Measurements from ENCODE around the gene ACOT2. TPM values are rescaled to one million over a fixed set of nuclear protein-coding genes. Genes with fewer than 3 reads are reported as not detected.
"Not testable (repeated sequence)": the region's sequence is repeated elsewhere in the genome, so short reads cannot be mapped to it uniquely, and the experiment has no call there.

The ACOT2 gene
- 7.6 TPM for polyA plus RNA-seq (2013, experiment 1 of 2)
- polyA plus RNA-seq (2013, experiment 2 of 2), result 10.2 TPM

GRCh38 chr14:73569185-73569958 is at the start of gene ACOT2:
Gene ACOT2, plus strand, starts transcription at chr14:73569213. Its CDS starts 28 bp downstream, at chr14:73569241.
- H3K27ac ChIP-seq (ENCODE audit: low read depth, low read length), result peak within 1 kb of the TSS; percentile 4; the same call in 1 of the 2 replicates

DNA sequence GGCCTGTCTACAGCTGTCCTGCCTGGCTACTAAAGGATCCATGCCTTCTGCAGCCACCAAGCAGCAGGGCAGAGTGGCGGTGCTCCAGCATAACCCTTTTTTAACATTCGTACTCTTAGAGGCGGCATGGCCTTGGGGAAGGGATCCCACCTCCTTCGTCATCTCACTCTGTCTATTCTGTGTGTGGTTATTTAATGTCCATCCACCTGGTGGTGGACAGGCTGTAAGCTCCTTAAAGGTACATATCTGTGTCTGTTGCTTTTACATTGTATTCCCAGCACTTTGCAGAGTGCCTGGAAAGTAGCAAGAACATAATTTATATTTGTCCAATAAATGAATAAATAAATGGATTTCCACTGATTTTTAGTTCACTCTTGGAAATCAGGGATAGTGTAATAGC is 47.8 kb upstream of the ACOT2 start:
- 97% methylated on average over 4 of the region's 4 CpGs for WGBS
- Histone ChIP-seq H3K9ac (ENCODE audit: low read depth, low read length) (no peak overlapping the region), H3K4me1 (ENCODE audit: insufficient read depth, low read length) (peaks cover 6% of the 10 kb centered on the region), H3K36me3 (ENCODE audit: insufficient read depth, low read length) (no peaks in the 10 kb centered on the region), H3K9me3 (ENCODE audit: insufficient read depth, low read depth, low read length) (no peaks in the 10 kb centered on the region), H3K4me3 (ENCODE audit: low read length) (no peak overlapping the region), H3K27ac (ENCODE audit: low read depth, low read length) (no peak overlapping the region), H3K27me3 (ENCODE audit: insufficient read depth, low read length) (no peaks in the 10 kb centered on the region)

More at GRCh38 chr14:73569185-73569958, at the start of gene ACOT2:
- H3K36me3 ChIP-seq (ENCODE audit: insufficient read depth, low read length); H3K4me1 ChIP-seq (ENCODE audit: insufficient read depth, low read length); H3K9me3 ChIP-seq (ENCODE audit: insufficient read depth, low read depth, low read length): not testable (repeated sequence)
- WGBS, result 1% methylated on average over 83 of the region's 83 CpGs
- Histone ChIP-seq H3K27me3 (ENCODE audit: insufficient read depth, low read length) (peaks cover 22% of the 10 kb centered on the region), H3K9ac (ENCODE audit: low read depth, low read length) (peak within 1 kb of the TSS; percentile 84), H3K4me3 (ENCODE audit: low read length) (peak within 1 kb of the TSS; percentile 49)

- 84% methylated on average over 4 of the region's 4 CpGs for WGBS
- H3K9ac ChIP-seq (ENCODE audit: low read depth, low read length), result no peak overlapping the region
- no peaks in the 10 kb centered on the region for H3K36me3 ChIP-seq (ENCODE audit: insufficient read depth, low read length)
- no peak overlapping the region for H3K4me3 ChIP-seq (ENCODE audit: low read length)
- H3K27me3 ChIP-seq (ENCODE audit: insufficient read depth, low read length), result no peaks in the 10 kb centered on the region
- H3K4me1 ChIP-seq (ENCODE audit: insufficient read depth, low read length), result no peaks in the 10 kb centered on the region
- no peaks in the 10 kb centered on the region for H3K9me3 ChIP-seq (ENCODE audit: insufficient read depth, low read depth, low read length)
- H3K27ac ChIP-seq (ENCODE audit: low read depth, low read length), result no peak overlapping the region
These were observed 44.5 kb upstream of the ACOT2 start for GRCh38 chr14:73524493-73524892.

DNA sequence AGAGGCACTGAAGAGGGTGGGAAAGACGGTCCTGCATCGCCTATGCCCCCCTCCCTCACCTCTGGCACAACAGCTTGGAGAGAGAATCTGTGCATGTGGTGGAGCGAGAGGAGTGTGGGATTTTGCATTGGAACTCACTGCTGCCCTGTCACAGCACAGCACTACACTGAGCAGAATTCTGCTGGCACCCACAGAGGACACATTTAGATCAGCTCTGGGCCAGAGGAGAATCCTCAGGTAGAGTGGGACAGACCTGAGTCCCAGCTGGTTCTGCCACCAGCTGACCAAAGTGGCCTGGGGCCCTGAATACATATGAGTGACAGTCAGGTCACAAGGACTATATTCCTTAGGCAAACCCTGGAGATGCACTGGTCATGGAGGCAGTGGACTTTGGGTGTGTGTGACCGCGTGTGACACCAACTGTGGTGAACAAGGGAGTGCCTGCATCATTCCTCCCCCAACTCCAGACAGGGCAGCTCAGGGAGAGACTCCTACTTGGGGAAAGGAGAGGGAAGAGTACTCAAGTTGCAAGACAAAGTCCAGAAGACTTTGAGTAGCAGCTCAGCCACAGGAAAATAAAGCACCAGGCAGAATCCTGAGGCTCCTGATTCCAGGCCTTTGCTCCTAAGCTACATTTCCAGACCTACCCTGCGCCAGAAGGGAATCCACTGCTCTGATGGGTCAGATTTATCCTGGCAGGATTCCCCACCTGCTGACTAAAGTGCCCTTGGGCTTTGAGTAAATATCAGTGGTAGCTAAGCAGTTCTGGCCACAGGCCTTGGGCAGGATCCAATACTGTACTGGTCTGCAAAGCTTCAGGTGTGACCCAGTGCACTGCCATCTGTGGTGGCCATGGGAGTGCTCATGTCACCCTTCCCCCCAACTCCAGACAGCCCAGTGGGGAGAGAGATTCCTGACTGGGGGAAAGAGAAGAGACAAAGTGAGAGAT is 42.7 kb upstream of the ACOT2 start:
- Histone ChIP-seq H3K27me3 (ENCODE audit: insufficient read depth, low read length) (no peaks in the 10 kb centered on the region), H3K4me1 (ENCODE audit: insufficient read depth, low read length) (no peaks in the 10 kb centered on the region), H3K9me3 (ENCODE audit: insufficient read depth, low read depth, low read length) (no peaks in the 10 kb centered on the region), H3K27ac (ENCODE audit: low read depth, low read length) (no peak overlapping the region), H3K9ac (ENCODE audit: low read depth, low read length) (no peak overlapping the region), H3K36me3 (ENCODE audit: insufficient read depth, low read length) (no peaks in the 10 kb centered on the region), H3K4me3 (ENCODE audit: low read length) (no peak overlapping the region)
- WGBS, result 81% methylated on average over 6 of the region's 6 CpGs

DNA sequence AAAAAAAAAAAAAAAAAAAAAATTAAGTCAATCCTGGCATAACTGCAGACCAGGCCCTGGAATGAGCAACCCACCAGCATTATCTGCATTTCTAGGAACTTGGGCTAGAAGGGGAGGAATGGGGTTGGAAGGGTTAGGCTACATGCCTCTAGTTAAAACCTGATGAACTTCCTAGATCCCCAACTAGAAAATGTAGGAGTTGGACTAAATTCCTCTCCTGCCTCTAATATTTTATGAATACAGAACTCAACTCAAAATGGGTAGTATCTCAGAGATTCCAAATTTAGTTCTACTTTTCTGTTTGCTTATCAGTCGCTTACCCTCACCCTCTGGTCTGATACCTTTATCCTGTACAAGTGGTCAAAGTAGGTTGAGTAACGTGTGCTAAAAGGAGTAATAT is 39.7 kb upstream of the ACOT2 start:
- not testable (repeated sequence) for H3K27ac ChIP-seq (ENCODE audit: low read depth, low read length); H3K4me3 ChIP-seq (ENCODE audit: low read length); H3K9ac ChIP-seq (ENCODE audit: low read depth, low read length); H3K36me3 ChIP-seq (ENCODE audit: insufficient read depth, low read length); H3K27me3 ChIP-seq (ENCODE audit: insufficient read depth, low read length); H3K4me1 ChIP-seq (ENCODE audit: insufficient read depth, low read length); H3K9me3 ChIP-seq (ENCODE audit: insufficient read depth, low read depth, low read length)
- WGBS, result no CpG with 5 or more reads among the region's 2 CpGs

GRCh38 chr14:73531971-73532370 is 37.0 kb upstream of the ACOT2 start:
- H3K4me1 ChIP-seq (ENCODE audit: insufficient read depth, low read length); H3K9ac ChIP-seq (ENCODE audit: low read depth, low read length); H3K36me3 ChIP-seq (ENCODE audit: insufficient read depth, low read length); H3K4me3 ChIP-seq (ENCODE audit: low read length); H3K27me3 ChIP-seq (ENCODE audit: insufficient read depth, low read length); H3K9me3 ChIP-seq (ENCODE audit: insufficient read depth, low read depth, low read length); H3K27ac ChIP-seq (ENCODE audit: low read depth, low read length): not testable (repeated sequence)
- no CpG with 5 or more reads among the region's 3 CpGs for WGBS

- Histone ChIP-seq H3K9ac (ENCODE audit: low read depth, low read length) (peak overlapping the region; percentile 70), H3K4me3 (ENCODE audit: low read length) (peak overlapping the region; percentile 57)
- H3K9me3 ChIP-seq (ENCODE audit: insufficient read depth, low read depth, low read length); H3K27ac ChIP-seq (ENCODE audit: low read depth, low read length); H3K27me3 ChIP-seq (ENCODE audit: insufficient read depth, low read length); H3K4me1 ChIP-seq (ENCODE audit: insufficient read depth, low read length); H3K36me3 ChIP-seq (ENCODE audit: insufficient read depth, low read length): not testable (repeated sequence)
- 1% methylated on average over 73 of the region's 84 CpGs for WGBS
These were observed 31.6 kb upstream of the ACOT2 start for GRCh38 chr14:73537244-73538045.

- H3K27me3 ChIP-seq (ENCODE audit: insufficient read depth, low read length); H3K9ac ChIP-seq (ENCODE audit: low read depth, low read length); H3K4me1 ChIP-seq (ENCODE audit: insufficient read depth, low read length); H3K4me3 ChIP-seq (ENCODE audit: low read length); H3K27ac ChIP-seq (ENCODE audit: low read depth, low read length); H3K36me3 ChIP-seq (ENCODE audit: insufficient read depth, low read length); H3K9me3 ChIP-seq (ENCODE audit: insufficient read depth, low read depth, low read length): not testable (repeated sequence)
- WGBS, result 16% methylated on average over 5 of the region's 5 CpGs
These were observed 30.0 kb upstream of the ACOT2 start for GRCh38 chr14:73539017-73539416.

DNA sequence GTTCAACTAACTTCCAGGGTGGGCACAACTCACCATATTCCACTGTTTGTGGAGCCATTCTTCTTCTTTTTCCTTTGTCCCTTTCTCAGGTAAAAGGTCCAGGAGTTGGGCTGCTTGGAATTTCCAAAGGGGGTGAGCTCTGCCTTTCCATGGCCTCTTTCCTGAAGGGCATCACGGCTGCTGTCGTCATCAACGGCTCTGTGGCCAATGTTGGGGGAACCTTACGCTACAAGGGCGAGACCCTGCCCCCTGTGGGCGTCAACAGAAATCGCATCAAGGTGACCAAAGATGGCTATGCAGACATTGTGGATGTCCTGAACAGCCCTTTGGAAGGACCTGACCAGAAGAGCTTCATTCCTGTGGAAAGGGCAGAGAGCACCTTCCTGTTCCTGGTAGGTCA is 26.1 kb upstream of the ACOT2 start:
- not testable (repeated sequence) for H3K4me1 ChIP-seq (ENCODE audit: insufficient read depth, low read length)

DNA sequence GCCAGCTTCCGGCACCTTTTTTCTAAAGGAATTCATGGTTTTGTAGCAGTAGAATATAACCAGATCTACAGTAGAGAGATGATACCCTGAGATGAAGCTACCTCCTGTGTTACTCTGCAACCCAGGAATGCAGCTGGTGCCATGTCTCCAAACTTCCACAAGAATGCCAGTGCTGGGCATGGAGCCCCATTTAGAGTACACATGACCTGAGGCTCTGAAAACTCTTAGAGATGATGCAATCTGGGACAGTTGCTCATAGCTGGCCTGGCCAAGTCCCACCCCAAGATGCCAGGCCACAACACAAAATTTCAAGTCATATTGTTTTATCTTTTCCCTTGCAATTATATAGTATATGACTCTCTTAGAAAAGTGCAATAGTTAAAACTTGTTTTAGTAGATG is 23.7 kb upstream of the ACOT2 start:
- not testable (repeated sequence) for H3K9ac ChIP-seq (ENCODE audit: low read depth, low read length); H3K36me3 ChIP-seq (ENCODE audit: insufficient read depth, low read length); H3K27ac ChIP-seq (ENCODE audit: low read depth, low read length); H3K27me3 ChIP-seq (ENCODE audit: insufficient read depth, low read length); H3K4me3 ChIP-seq (ENCODE audit: low read length); H3K9me3 ChIP-seq (ENCODE audit: insufficient read depth, low read depth, low read length); H3K4me1 ChIP-seq (ENCODE audit: insufficient read depth, low read length)
- no CpG with 5 or more reads among the region's 1 CpG for WGBS

More for the DNA sequence above, 26.1 kb upstream of the ACOT2 start:
- not testable (repeated sequence) for H3K27me3 ChIP-seq (ENCODE audit: insufficient read depth, low read length); H3K9me3 ChIP-seq (ENCODE audit: insufficient read depth, low read depth, low read length); H3K4me3 ChIP-seq (ENCODE audit: low read length); H3K9ac ChIP-seq (ENCODE audit: low read depth, low read length); H3K36me3 ChIP-seq (ENCODE audit: insufficient read depth, low read length); H3K27ac ChIP-seq (ENCODE audit: low read depth, low read length)
- WGBS, result 72% methylated on average over 5 of the region's 7 CpGs

DNA sequence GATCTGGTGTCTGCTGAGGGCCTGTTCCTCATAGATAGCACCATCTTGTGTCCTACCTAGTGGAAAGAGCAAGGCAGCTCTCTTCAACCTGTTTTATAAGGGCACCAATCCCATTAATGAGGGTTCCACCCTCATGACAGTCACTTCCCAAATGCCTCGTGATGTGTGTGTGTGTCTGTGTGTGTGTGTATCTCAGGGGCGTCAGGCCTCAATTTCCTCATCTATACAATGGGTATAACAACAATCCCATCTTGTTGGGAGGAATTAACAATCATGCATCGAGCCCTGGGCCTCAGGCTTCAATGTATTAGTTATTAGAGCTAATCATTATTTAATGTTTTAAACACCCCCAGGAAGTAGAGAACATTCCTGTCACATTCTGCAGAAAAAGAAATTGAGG is 19.9 kb upstream of the ACOT2 start:
- not testable (repeated sequence) for H3K4me1 ChIP-seq (ENCODE audit: insufficient read depth, low read length); H3K36me3 ChIP-seq (ENCODE audit: insufficient read depth, low read length); H3K9ac ChIP-seq (ENCODE audit: low read depth, low read length); H3K27me3 ChIP-seq (ENCODE audit: insufficient read depth, low read length); H3K9me3 ChIP-seq (ENCODE audit: insufficient read depth, low read depth, low read length); H3K4me3 ChIP-seq (ENCODE audit: low read length); H3K27ac ChIP-seq (ENCODE audit: low read depth, low read length)
- WGBS, result no CpG with 5 or more reads among the region's 3 CpGs

Data from HUES64 (cell line).